Measurements from ENCODE around the gene RAP1GAP. TPM values are rescaled to one million over a fixed set of nuclear protein-coding genes. Genes with fewer than 3 reads are reported as not detected.

The RAP1GAP gene
- total and polyA plus RNA-seq, 2 of the 13 experiments (the other 11 are each of a cell fraction or from before 2014, with no cell fraction given) = 11.9 to 37.5 TPM

GRCh38 chr1:21589618-21590017 is 79.5 kb downstream of the RAP1GAP start:
- H3K4me3 ChIP-seq (replicated peaks in 1 of 3; ENCODE audit: insufficient read depth in 1 of 3, low read depth in 2 of 3, low read length in 3 of 3) = no peak overlapping the region
- no peak for ATAC-seq
- in situ Hi-C loops (cut with HindIII; ENCODE audit: extremely low pct_ligation_motif_present, low pct_unique_long_range_greater_than_20kb) (no loop called here), intact Hi-C loops (cut with micrococcal nuclease; ENCODE audit: unreplicated experiment) (no loop called here)
- ChIA-PET POLR2A (no interaction called here), CTCF (ENCODE audit: low intra/inter-chr PET ratio, low total read pairs) (no interaction called here)
- no peak overlapping the region for H3K9ac ChIP-seq (ENCODE audit: insufficient read depth, low read depth, low read length)
- TF ChIP-seq AKAP8 (CRISPR knock-in tag; IDR thresholded peaks at IDR 0.05) (no peak), ZNF629 (CRISPR knock-in tag; conservative IDR thresholded peaks at IDR 0.05) (peak; percentile 65)
- no peaks in the 10 kb centered on the region for H3K79me2 ChIP-seq (ENCODE audit: insufficient read depth, low read length)
- BruUV-seq (replicated peaks) = no TSS peak
- peaks cover 3 to 50% of the 10 kb centered on the region in 2 experiments; a peak in 3 of 5 replicates for H3K27me3 ChIP-seq (ENCODE audit: control insufficient read depth in 1 of 2, insufficient read depth in 2 of 2, low read length in 2 of 2)
- DNase-seq (ENCODE audit: low spot score) = no peak
- H3K9me3 ChIP-seq (ENCODE audit: low read length) = no peaks in the 10 kb centered on the region
- peaks cover 55% of the 10 kb centered on the region for H3K4me1 ChIP-seq (ENCODE audit: insufficient read depth, low read length)
- H2AFZ ChIP-seq (ENCODE audit: low read length) = no peak overlapping the region
- WGBS (ENCODE audit: low lambda C conversion rate) = 20% methylated on average over 4 of the region's 5 CpGs
- H3K36me3 ChIP-seq (replicated peaks in 1 of 2; ENCODE audit: control insufficient read depth in 1 of 2, insufficient read depth in 2 of 2, low read length in 2 of 2) = no peaks in the 10 kb centered on the region
- no peak overlapping the region for H3K27ac ChIP-seq (ENCODE audit: extremely low read length, insufficient read depth, low read length)
- H4K20me1 ChIP-seq (ENCODE audit: insufficient read depth, low read length) = no peaks in the 10 kb centered on the region; the same call in 1 of the 2 replicates
- H3K4me2 ChIP-seq (ENCODE audit: low read depth, low read length) = peak overlapping the region; percentile 26; the same call in 1 of the 2 replicates
- FAIRE-seq = no peak

- DNase-seq (ENCODE audit: low spot score) (no peak), FAIRE-seq (no peak), ATAC-seq (no peak; the same call in 2 of the 3 replicates)
- H3K4me1 ChIP-seq (ENCODE audit: insufficient read depth, low read length) = peaks cover 55% of the 10 kb centered on the region
- peaks cover 3 to 61% of the 10 kb centered on the region in 2 experiments; a peak in 3 of 5 replicates for H3K27me3 ChIP-seq (ENCODE audit: control insufficient read depth in 1 of 2, insufficient read depth in 2 of 2, low read length in 2 of 2)
- H3K9me3 ChIP-seq (ENCODE audit: low read length) = no peaks in the 10 kb centered on the region
- WGBS (ENCODE audit: low lambda C conversion rate) = 30% methylated on average over 2 of the region's 5 CpGs
- in situ Hi-C loops (cut with HindIII; ENCODE audit: extremely low pct_ligation_motif_present, low pct_unique_long_range_greater_than_20kb) (no loop called here), intact Hi-C loops (cut with micrococcal nuclease; ENCODE audit: unreplicated experiment) (no loop called here)
- no peak overlapping the region for H3K9ac ChIP-seq (ENCODE audit: insufficient read depth, low read depth, low read length)
- ChIA-PET CTCF (ENCODE audit: low intra/inter-chr PET ratio, low total read pairs) (no interaction called here), POLR2A (no interaction called here)
- H3K36me3 ChIP-seq (replicated peaks in 1 of 2; ENCODE audit: control insufficient read depth in 1 of 2, insufficient read depth in 2 of 2, low read length in 2 of 2) = no peaks in the 10 kb centered on the region
- H3K4me2 ChIP-seq (ENCODE audit: low read depth, low read length) = peak overlapping the region; percentile 52; the same call in 1 of the 2 replicates
- no peak overlapping the region for H3K27ac ChIP-seq (ENCODE audit: extremely low read length, insufficient read depth, low read length)
- H3K79me2 ChIP-seq (ENCODE audit: insufficient read depth, low read length) = no peaks in the 10 kb centered on the region
- H4K20me1 ChIP-seq (ENCODE audit: insufficient read depth, low read length) = no peaks in the 10 kb centered on the region
- H3K4me3 ChIP-seq (replicated peaks in 1 of 3; ENCODE audit: insufficient read depth in 1 of 3, low read depth in 2 of 3, low read length in 3 of 3) = no peak overlapping the region; a peak in 1 of 6 replicates
- no peak overlapping the region for H2AFZ ChIP-seq (ENCODE audit: low read length)
- BruUV-seq (replicated peaks) = no TSS peak
- TF ChIP-seq ZNF615 (CRISPR knock-in tag; IDR thresholded peaks at IDR 0.05; ENCODE audit: borderline replicate concordance) (no peak), PRDM4 (CRISPR knock-in tag; IDR thresholded peaks at IDR 0.05; ENCODE audit: borderline replicate concordance) (no peak), ZNF501 (CRISPR knock-in tag; IDR thresholded peaks at IDR 0.05) (no peak), ELF1 (CRISPR knock-in tag; IDR thresholded peaks at IDR 0.05) (no peak), PRMT3 (CRISPR knock-in tag; IDR thresholded peaks at IDR 0.05; ENCODE audit: borderline replicate concordance, low read depth) (no peak), FOXO1 (CRISPR knock-in tag; IDR thresholded peaks at IDR 0.05) (no peak), AKAP8 (CRISPR knock-in tag; IDR thresholded peaks at IDR 0.05) (no peak), ISX (CRISPR knock-in tag; conservative IDR thresholded peaks at IDR 0.05) (no peak), ARHGAP35 (CRISPR knock-in tag; IDR thresholded peaks at IDR 0.05; ENCODE audit: borderline replicate concordance) (no peak), SP2 (CRISPR knock-in tag; IDR thresholded peaks at IDR 0.05) (no peak), KAT2B (IDR thresholded peaks at IDR 0.05; ENCODE audit: borderline replicate concordance, low read depth, low read length) (no peak), TCF12 (IDR thresholded peaks at IDR 0.05) (no peak), TCF12 (CRISPR knock-in tag; IDR thresholded peaks at IDR 0.05) (no peak), TSC22D2 (CRISPR knock-in tag; IDR thresholded peaks at IDR 0.05; ENCODE audit: borderline replicate concordance) (no peak), RARG (CRISPR knock-in tag; IDR thresholded peaks at IDR 0.05; ENCODE audit: low read depth) (no peak)
Observed at GRCh38 chr1:21587602-21587953, 81.6 kb downstream of the RAP1GAP start.

All from HepG2 (cell line).